GM21717 (cell line): ENCODE measurements around the gene SAMD11.
"Not testable (repeated sequence)": the region's sequence is repeated elsewhere in the genome, so short reads cannot be mapped to it uniquely, and the experiment has no call there.

Experiments used
- ATAC-seq: cut with Tn5 transposase; IDR thresholded peaks from one replicate; pipeline ENCODE4 v1.9.1; 2021; ENCODE audit warnings: mild to moderate bottlenecking, moderate library complexity; ENCODE audit not compliant: unreplicated experiment

SAMD11 gene

DNA sequence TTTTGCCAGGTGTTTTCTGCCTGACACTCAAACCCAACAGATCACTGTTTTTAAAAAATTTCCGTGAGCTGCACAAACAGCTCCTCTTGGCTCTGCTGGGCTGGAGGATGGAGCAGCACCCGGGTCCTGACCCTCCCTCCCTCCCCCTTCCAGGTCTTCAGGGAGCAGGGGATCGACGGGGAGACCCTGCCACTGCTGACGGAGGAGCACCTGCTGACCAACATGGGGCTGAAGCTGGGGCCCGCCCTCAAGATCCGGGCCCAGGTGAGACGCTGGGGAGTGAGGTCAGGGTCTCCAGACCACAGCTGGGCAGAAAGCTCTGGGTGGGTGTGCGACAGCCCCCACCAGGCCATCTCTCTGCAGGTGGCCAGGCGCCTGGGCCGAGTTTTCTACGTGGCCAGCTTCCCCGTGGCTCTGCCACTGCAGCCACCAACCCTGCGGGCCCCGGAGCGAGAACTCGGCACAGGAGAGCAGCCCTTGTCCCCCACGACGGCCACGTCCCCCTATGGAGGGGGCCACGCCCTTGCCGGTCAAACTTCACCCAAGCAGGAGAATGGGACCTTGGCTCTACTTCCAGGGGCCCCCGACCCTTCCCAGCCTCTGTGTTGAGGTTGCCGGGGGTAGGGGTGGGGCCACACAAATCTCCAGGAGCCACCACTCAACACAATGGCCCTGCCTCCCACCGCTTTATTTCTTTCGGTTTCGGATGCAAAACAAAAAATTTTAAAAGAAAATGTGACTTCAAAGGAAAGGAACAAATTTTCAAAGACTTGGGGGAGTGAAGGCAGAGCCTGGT, 20.0 kb downstream of the SAMD11 start:
- ATAC-seq = no peak

DNA sequence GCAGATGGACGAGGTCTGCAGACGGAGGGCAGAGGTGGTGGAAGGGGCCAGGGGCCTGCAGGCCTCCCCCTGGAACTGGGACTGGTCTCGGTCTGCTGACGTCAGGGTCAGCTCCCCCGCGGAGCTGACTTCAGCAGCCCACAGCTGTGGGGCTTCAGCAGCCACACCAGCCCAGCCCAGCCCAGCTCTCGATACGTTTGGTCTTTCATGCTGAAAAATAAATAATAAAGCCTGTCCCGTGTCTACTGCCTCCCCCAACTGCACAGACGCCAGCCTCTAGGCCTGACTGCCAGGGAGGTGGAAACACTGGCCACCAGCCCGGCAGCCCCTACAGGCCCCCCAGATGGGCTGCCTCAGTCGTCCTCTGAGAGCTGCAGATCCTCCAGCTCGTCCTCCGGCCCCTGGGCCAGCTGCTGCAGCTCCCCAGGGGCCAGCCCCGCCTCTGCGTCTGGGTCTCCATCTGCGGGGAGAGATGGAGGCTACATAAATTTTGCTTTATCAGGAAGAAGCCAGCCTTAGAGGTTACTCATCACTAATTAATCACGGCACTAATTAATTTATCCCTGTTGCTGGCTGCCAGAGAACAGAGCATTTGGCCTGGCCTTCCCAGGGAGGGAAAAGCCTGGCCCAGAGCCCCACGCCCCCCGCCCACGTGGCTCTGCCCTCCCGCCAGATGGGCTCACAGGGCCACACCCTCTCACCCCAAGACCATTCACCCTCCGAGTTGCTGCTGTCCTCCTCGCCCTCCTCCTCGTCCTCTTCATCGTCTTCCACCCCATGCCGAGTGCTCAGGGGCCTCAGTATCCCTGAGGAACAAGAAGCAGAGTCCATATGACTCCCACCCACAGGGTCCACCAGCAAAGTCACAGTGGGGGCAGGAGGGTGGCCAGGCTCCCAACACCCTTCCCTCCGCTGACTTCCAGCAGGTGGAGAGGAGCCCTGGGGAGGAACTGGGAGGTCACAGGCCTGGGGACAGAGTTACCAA, 20.9 kb downstream of the SAMD11 start:
- no peak for ATAC-seq

DNA sequence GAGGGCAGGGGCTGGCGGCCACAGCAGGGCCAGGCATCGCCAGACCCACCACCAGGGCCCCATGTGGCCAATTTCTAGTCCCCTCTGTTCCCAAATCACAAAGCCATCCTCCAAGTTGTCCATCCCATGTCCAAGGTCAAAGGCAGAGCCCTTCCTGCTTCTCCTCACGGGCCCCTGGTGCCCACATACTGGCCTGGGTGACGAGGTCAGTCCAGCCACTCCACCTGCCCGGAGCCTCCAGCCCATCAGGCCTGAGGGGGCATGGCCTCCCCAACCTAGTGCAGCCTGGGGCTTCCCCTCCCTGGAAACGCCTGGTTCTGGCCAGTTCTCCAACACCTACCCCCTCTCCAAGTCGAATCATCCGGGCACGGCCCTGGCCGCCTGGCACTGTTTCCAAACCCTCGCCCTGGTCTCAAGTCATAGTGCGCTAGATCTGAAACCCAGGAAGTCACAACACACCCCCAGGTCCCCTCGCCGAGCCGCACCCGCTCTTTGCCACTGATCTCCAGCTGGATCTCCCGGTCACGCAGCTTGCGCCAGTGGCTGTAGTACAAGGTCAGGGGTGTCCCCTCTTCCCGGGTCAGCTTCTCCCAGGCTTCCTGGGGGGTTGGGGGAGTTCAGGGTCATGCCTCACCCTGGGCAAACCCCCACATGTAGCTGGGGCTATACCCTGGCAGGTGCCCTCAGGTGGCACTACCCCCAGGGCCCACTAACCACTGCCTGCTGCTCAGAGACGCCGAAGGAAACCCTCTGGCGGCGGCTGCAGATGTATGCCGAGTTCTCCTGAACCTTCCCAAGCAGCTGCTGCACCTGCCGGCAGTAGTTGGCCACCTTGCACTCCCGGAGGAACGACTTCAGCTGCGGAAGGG, 22.2 kb downstream of the SAMD11 start:
- ATAC-seq = no peak

DNA sequence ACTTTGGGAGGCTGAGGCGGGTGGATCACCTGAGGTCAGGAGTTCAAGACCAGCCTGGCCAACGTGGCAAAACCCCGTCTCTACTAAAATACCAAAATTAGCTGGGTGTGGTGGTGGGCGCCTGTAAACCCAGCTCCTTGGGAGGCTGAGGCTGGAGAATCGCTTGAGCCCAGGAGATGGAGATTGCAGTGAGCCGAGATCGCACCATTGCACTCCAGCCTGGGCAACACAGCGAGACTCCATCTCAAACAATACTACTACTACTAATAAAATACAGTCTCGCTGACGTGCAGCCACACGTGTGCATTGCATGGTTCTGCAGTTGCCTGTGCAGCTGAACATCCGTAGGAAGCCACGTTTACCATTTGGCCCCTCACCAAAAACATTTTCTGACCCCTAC, 23.1 kb downstream of the SAMD11 start:
- ATAC-seq = not testable (repeated sequence)

DNA sequence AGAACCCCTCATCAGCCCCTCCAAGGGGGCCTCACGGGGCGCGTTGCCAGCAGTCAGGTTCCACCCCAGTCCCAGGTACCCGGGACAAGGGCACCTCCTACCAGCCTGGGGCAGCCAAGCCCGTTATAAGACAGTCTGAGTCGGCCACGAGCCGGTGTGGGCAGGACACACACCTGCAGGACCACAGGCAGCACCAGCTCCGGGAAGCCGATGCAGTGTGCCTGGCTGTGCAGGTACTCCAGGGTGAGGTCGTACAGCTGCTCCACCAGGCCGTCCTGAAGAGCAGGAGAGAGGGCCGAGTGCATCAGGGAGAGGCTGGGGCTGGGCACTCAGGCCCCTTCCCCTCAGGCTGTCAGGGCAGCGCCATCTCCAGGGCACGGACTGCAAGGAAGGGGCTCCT, 24.2 kb downstream of the SAMD11 start:
- no peak for ATAC-seq

DNA sequence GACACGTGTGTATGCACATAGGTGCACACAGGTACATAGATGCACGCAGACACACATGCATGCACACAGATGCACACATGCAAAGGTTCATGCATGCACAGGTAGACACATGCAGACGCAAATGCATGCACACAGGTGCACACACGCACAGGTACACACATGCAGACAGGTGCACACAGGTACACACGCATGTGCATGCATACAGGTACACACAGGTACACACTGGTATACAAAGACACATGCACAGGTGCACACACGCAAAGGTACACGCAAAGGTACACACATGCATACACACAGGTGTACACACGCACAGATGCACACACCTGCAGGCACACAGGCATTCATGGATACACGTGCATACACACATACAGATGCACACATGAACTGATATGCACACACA, 26.5 kb downstream of the SAMD11 start:
- ATAC-seq = no peak

DNA sequence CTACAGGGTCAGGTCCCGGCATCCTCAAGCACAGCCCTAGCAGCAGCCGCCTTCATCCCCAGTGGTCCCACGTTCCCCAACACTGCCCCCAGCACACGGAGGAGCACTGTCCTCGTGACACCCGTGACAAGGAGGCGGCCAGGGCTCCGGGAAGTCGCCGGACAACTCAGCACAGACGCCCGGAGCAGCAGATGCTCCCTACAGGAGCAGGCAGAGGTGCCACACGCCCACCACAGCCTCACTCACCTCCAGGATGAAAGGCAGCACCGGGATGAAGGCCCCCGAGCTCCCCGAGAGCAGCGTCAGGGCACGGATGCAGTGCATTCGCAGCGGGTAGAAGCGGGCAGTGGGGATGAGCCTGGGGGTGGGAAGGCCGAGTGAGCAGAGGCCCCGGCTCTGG, 27.2 kb downstream of the SAMD11 start:
- ATAC-seq = no peak

DNA sequence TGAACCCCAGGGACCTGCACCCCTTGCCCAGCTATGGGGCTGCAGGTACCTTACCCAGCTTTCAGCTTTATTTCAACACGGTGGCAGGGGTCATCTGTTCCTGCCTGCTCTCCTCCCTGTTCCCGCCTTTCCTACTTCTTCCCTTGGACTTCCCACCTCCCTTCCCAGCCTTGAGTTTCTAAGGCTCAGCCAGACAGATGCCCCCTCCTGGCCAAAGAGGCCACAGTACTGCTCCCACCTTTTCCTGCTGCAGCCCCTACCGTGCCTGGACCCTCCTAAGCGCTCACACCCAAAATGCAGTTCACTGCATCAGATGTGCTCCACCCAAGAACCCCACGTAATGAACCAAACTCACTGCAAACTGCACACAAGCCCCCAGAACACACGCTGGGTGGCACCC, 27.6 kb downstream of the SAMD11 start:
- no peak for ATAC-seq

DNA sequence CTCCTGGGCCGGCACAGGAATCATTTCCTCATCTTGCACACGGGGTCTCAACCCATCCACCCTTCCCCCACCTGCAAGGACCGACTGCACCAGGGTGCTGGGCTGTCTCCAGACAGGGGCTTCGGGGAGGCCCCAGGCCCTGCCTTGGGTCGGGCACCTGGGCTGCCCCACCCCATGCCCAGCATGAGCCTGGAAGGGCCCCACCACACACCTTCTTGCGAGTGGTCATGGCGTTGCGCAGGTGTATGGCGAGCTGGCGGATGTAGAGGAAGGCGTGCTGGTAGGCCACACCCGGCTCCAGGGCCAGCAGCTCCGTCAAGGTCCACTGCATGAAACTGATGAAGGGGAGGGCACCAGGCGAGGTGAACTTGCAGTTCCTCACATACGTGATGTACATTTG, 28.5 kb downstream of the SAMD11 start:
- no peak for ATAC-seq

DNA sequence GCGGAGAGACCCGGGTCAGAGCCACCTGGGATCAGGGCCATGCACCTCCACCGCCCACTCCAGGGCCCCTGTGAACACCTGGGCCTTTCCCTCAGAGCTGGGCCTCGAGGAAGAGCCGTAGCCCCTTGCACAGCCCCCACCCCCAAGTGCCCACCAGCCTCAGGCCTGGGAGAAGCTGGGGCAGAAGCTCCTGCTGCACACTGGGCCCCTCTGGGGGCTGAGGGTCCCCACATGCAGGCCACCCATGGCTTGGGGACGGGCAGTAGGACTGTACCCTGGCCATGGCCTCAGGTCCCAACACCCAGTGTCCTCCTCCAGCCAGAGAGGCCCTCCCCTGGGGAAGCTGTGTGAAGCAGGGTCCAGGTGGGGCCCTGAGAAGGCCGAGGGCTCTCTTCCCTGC, 28.9 kb downstream of the SAMD11 start:
- ATAC-seq = no peak

DNA sequence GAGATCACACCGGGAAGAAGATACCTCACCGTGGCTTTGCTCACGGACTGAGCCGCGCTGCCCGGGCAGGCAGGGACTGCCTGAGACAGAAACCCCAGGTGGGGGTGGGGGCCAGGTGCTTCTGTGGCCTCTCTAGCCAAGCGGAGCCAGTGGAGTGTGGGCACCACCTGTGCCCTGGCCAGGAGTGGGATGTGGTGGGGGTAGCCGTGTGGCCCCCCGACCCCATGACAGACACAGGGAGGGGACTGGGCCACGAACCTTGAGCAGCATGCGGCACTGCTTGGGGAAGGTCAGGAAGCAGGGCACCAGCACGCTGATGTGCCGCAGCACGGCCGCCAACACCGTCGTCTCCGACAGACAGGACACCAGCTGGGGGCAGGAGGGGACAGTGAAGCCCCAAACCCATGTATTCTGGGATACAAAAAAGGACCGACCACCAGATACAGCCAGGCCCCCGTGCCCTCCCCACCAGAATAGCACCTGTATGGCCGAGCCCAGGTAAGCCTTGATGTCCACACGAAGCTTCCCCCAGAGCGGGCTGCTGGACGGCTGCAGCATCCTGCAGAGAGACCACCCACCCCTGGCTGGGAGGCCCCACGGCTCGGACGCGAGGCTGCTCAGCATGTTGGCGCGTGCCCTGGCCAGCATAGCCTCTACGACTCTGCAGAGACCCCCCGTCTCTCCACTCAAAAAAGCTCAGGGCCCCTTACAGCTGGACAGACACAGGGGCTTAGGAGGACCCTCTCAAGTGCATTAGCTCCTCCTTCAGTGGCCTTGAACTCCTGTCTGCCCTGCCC, 30.0 kb downstream of the SAMD11 start:
- ATAC-seq = no peak

DNA sequence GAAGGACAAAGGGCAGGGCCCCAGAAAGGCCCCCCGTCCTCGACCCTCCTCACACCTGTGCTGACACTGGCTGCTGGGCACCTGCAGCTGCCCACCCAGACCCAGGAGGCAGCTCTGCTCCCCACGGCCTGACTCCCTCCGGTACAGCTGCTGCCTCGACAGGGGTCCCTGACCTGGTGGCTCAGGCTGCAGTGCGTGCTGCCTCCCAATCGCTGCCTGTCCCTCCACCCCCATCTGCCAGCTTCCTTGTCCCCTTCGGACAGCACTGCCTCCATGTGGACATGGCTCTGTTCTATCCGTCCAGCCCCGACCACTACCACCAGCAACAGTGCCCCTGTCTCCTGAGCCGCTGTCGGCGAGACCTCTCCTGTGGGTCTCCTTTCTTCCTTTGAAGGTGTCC, 31.2 kb downstream of the SAMD11 start:
- ATAC-seq = no peak

DNA sequence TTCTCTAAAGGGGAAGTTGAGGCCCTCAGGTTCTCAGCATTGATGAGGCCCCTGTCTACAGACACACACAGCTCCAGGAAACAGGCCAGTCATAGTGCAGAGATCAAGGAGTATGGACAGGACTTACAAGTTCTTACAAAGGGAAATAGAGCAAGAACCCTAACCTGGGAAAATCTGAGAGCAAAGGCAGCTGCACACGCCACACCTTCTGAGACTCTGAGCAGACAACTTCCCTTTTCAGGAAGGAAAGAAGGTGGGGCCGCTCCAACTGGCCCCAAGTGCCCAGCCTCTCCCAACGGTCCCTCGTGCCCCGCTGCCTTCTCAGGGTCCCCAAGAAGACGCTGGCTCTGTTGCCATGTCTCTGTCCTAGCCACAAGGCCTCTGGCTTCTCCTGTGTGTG, 31.8 kb downstream of the SAMD11 start:
- no peak for ATAC-seq

DNA sequence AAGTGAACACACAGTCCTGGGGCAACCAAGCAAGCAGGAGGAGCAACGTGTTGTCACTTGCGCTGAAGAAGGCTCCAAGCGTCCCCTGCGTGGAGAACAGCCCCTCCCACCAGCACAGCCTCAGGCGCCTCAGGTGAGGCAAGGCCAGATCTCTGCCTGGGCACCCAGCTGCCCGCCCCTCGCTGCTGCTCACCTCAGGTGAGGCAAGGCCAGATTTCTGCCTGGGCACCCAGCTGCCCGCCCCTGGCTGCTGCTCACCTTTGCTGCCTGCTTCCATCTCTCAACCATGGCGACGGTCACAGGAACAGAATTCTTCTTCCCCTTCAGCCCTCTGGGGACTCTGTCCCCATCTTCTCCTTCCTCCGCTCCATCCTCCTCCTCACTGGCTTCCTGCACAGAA, 32.9 kb downstream of the SAMD11 start:
- ATAC-seq = no peak

DNA sequence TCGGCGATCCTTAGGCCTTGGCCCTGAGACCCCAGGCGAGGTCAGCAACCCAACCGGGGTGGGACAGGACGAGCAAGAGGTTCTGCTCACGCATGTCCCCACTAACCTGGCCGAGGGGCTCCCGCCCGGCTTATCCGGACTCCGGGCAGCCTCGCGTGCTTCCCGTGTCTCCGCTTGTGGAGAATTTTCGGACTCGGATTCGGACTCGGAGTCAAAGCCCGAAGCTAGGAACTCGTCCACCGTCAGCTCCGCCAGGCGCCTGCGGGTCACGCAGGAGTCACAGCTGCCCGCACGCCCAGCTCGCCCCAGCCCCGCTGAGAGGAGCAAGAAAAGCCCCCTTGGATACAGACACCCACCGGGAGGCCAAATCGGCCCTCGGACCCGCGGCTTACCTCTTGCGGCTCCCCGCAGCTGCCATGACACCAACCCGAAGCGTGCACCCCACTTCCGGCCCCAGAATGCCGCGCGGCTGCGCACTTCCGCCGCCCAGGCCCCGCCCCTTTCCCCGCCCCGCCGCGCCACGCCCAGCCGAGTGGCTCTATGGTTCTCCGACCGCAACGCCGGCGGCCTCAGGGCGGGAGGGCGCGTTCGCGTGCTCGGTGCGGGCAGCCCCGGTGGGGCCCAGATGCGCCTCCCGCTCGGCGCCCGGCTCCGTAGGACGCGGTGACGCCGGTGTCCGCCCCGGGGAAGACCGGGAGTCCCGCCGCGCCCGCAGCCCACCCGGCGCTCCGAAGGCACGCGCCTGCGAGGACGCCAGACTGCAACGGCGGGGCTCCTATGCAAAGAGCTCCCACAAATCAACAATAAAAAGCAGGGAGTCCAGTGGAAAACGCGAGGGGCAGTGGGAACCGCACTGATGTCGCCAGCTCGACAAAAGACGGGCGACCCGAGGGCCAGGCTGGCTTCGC, 35.4 kb downstream of the SAMD11 start, which contains the start of gene NOC2L:
Gene NOC2L, minus strand, starts transcription at position 434 of the 908 bp plus-strand sequence. Its CDS starts 16 bp downstream, at position 418.
- ATAC-seq = peak; percentile 59

DNA sequence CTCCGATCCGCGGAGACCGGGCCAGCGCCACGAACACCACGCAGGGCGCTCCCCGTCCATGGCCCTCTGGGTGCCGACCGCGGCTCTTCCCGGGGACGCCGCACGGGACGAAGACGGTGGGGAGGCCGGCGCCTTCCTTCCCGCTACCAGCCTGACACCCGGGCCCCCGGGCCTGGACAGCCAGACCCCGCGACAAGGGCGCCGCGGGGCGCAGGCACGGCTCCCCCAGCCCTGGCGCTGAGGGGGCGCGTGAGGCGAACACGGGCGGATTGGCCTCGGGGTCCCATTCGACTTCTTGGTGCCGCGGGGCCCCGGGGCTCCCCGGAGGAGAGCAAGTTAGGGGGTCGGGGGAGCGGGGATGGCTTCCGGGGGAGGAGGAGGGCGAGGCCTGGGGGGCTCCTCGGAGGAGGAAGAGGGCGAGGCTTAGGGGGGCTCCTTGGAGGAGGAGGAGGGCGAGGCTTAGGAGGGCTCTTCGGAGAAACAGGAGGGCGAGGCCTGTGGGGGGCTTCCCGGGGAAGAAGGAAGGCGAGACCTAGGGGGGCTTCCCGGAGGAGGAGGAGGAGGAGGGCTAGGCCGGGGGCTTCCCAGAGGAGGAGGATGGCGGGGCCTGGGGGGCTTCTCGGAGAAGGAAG, 36.1 kb downstream of the SAMD11 start:
- no peak for ATAC-seq

DNA sequence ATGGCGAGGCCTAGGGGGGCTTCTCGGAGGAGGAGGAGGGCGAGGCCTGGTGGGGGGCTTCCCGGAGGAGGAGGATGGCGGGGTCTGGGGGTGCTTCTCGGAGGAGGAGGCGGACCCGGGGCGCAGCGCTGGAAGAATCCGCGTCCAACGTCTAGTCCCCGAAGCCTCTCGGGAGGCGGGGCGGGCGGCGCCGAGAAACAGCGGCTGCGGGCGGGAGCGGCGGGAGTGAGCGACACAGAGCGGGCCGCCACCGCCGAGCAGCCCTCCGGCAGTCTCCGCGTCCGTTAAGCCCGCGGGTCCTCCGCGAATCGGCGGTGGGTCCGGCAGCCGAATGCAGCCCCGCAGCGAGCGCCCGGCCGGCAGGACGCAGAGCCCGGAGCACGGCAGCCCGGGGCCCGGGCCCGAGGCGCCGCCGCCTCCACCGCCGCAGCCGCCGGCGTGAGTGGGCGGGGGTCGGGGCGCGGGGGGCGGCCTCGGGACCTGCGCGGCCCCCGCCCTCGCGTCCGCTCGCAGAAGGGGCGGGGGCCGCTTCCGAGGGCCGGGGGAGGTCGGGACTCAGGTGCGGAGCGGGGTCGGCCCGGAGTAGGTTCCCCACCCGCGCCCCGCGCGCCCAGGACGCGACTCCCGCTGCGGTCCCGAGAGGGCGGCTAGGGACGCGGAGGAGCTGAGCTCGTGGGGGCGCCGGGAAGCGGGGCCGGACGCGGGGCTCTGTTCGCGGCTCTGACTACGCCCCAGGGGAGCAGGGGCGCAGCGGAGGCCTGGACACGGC, 36.8 kb downstream of the SAMD11 start, which contains the start of gene KLHL17:
Gene KLHL17, plus strand, starts transcription at position 222 of the 769 bp plus-strand sequence. Its CDS starts 110 bp downstream, at position 332.
- peak; percentile 51 for ATAC-seq
